H1 (cell line): ENCODE measurements around the gene EMC10. TPM values are rescaled to one million over a fixed set of nuclear protein-coding genes. Genes with fewer than 3 reads are reported as not detected.

Experiments
- CTCF ChIA-PET: fragments of 300-600 bp; sonication (Branson Sonifier 250); formaldehyde crosslinking; loops from one replicate; lab custom pipeline; 2021; ENCODE audit not compliant: partially characterized antibody; lab: Charles Lee
- POLR2A ChIA-PET: fragments of 300-600 bp; sonication (Branson Sonifier 250); formaldehyde crosslinking; loops from one replicate; lab custom pipeline; 2021; ENCODE audit warnings: inconsistent platforms; ENCODE audit not compliant: partially characterized antibody; lab: Charles Lee
- DNase-seq, 2 experiments: peaks; one replicate each; pipeline versions ENCODE4 v3.0.0 to v3.0.0-alpha.2; 2010 to 2022; ENCODE audit warnings: low spot score in 2 of 2, low read depth in 1 of 2, mixed read lengths in 1 of 2
- FAIRE-seq: peaks from 2 replicates; lab custom pipeline; 2011; peaks lifted over from hg19 to GRCh38; lab: Jason Lieb, UNC
- H2AFZ ChIP-seq: 2 replicates; pipeline ENCODE4 v1.8.1; 2012; ENCODE audit warnings: low read length, inconsistent platforms
- H2AK5ac ChIP-seq: 2 replicates; pipeline ENCODE4 v1.6.1; 2013; ENCODE audit warnings: low read depth, low read length
- H2BK120ac ChIP-seq: replicated peaks from 2 replicates; pipeline ENCODE3; 2013; ENCODE audit warnings: low read depth, low read length, inconsistent platforms
- H2BK12ac ChIP-seq: 2 replicates; pipeline ENCODE4 v1.6.1; 2013; ENCODE audit warnings: low read depth, low read length
- H2BK15ac ChIP-seq: 2 replicates; pipeline ENCODE4 v1.6.1; 2013; ENCODE audit warnings: low read length
- H2BK20ac ChIP-seq: 2 replicates; pipeline ENCODE4 v1.6.1; 2013; ENCODE audit warnings: low read length
- H2BK5ac ChIP-seq: 2 replicates; pipeline ENCODE4 v1.6.1; 2013; ENCODE audit warnings: low read depth, low read length
- H3K14ac ChIP-seq: 2 replicates; pipeline ENCODE4 v1.6.1; 2013; ENCODE audit warnings: inconsistent platforms; ENCODE audit not compliant: insufficient read length
- H3K18ac ChIP-seq: 2 replicates; pipeline ENCODE4 v1.6.1; 2013; ENCODE audit warnings: low read length; ENCODE audit errors: extremely low read depth
- H3K23ac ChIP-seq: 2 replicates; pipeline ENCODE4 v1.6.1; 2013; ENCODE audit warnings: inconsistent platforms; ENCODE audit not compliant: insufficient read length
- H3K23me2 ChIP-seq: 2 replicates; pipeline ENCODE4 v1.6.1; 2013; ENCODE audit warnings: low read depth, low read length
- H3K27ac ChIP-seq: 2 replicates; pipeline ENCODE4 v1.6.1; 2011; ENCODE audit warnings: low read depth, low read length, inconsistent platforms
- H3K27me3 ChIP-seq, 4 experiments: replicated peaks in 1 of 4; 1 replicate in 1 of 4; 2 replicates in 3 of 4; pipeline versions ENCODE4 v1.6.1 to v1.8.1; 2011 to 2013; ENCODE audit warnings: low read length in 3 of 4, mild to moderate bottlenecking in 3 of 4, inconsistent platforms in 2 of 4, mixed read lengths in 2 of 4, moderate library complexity in 1 of 4; ENCODE audit not compliant: control insufficient read depth in 3 of 4, insufficient read depth in 3 of 4; ENCODE audit errors: extremely low read depth in 1 of 4
- H3K36me3 ChIP-seq, 4 experiments: 2 replicates each; pipeline versions ENCODE4 v1.6.1 to v1.8.1; 2011 to 2013; ENCODE audit warnings: mild to moderate bottlenecking in 4 of 4, low read length in 3 of 4, moderate library complexity in 2 of 4, control low read depth in 1 of 4, inconsistent platforms in 1 of 4; ENCODE audit not compliant: insufficient read depth in 4 of 4, control insufficient read depth in 2 of 4
- H3K4ac ChIP-seq: replicated peaks from 2 replicates; pipeline ENCODE3; 2013; ENCODE audit warnings: low read length, low read depth, mixed read lengths, inconsistent platforms; ENCODE audit not compliant: insufficient read length
- H3K4me1 ChIP-seq, 4 experiments: replicated peaks in 1 of 4; 1 replicate in 1 of 4; 2 replicates in 3 of 4; pipeline versions ENCODE4 v1.6.1 to v1.8.1; 2011 to 2013; ENCODE audit warnings: low read length in 3 of 4, inconsistent platforms in 2 of 4, mixed read lengths in 1 of 4; ENCODE audit not compliant: insufficient read depth in 4 of 4, control insufficient read depth in 3 of 4
- H3K4me2 ChIP-seq, 2 experiments: 2 replicates each; pipeline versions ENCODE4 v1.6.1 to v1.8.1; 2011 to 2013; ENCODE audit warnings: low read depth in 2 of 2, low read length in 2 of 2, control low read depth in 1 of 2, inconsistent platforms in 1 of 2, mild to moderate bottlenecking in 1 of 2; ENCODE audit not compliant: insufficient read depth in 1 of 2
- H3K4me3 ChIP-seq, 4 experiments: fragments of 200-600, 300-600 bp in 1 of 4; sonication (generic), shearing (Covaris generic), sonication (Bioruptor Twin) in 1 of 4; 2 replicates each; pipeline versions ENCODE4 v1.5.1 to v1.8.1; 2011 to 2016; ENCODE audit warnings: low read length in 4 of 4, low read depth in 3 of 4, control low read depth in 2 of 4, inconsistent platforms in 2 of 4, mild to moderate bottlenecking in 2 of 4, mixed read lengths in 1 of 4, moderate library complexity in 1 of 4; ENCODE audit not compliant: insufficient read depth in 2 of 4; ENCODE audit errors: extremely low read depth in 1 of 4
- H3K56ac ChIP-seq: replicated peaks from 2 replicates; pipeline ENCODE3; 2013; ENCODE audit warnings: low read depth, mild to moderate bottlenecking, mixed read lengths, low read length, inconsistent platforms; ENCODE audit not compliant: insufficient read length
- H3K79me1 ChIP-seq: 2 replicates; pipeline ENCODE4 v1.6.1; 2013; ENCODE audit warnings: low read depth, low read length, control low read depth
- H3K79me2 ChIP-seq, 2 experiments: 2 replicates each; pipeline versions ENCODE4 v1.6.1 to v1.8.1; 2012 to 2013; ENCODE audit warnings: low read length in 2 of 2, mild to moderate bottlenecking in 2 of 2, inconsistent platforms in 1 of 2; ENCODE audit not compliant: insufficient read depth in 2 of 2, control insufficient read depth in 1 of 2
- H3K9ac ChIP-seq, 4 experiments: replicated peaks in 1 of 4; 1 replicate in 1 of 4; 2 replicates in 3 of 4; pipeline versions ENCODE4 v1.6.1 to v1.8.1; 2011 to 2013; ENCODE audit warnings: low read depth in 3 of 4, low read length in 3 of 4, control low read depth in 2 of 4, mild to moderate bottlenecking in 2 of 4, moderate library complexity in 2 of 4, inconsistent platforms in 1 of 4; ENCODE audit errors: extremely low read depth in 1 of 4
- H3K9me3 ChIP-seq, 2 experiments: 2 replicates each; pipeline versions ENCODE4 v1.6.1 to v1.8.1; 2012 to 2013; ENCODE audit warnings: mild to moderate bottlenecking in 2 of 2, moderate library complexity in 2 of 2, control low read depth in 1 of 2, inconsistent platforms in 1 of 2, low read depth in 1 of 2, low read length in 1 of 2, mixed read lengths in 1 of 2; ENCODE audit not compliant: insufficient read depth in 2 of 2
- H4K20me1 ChIP-seq, 2 experiments: replicated peaks in 1 of 2; 2 replicates each; pipeline versions ENCODE3 to v1.8.1; 2011 to 2013; ENCODE audit warnings: inconsistent platforms in 2 of 2, low read length in 2 of 2, mild to moderate bottlenecking in 1 of 2; ENCODE audit not compliant: insufficient read depth in 2 of 2, control insufficient read depth in 1 of 2
- H4K5ac ChIP-seq: 2 replicates; pipeline ENCODE4 v1.6.1; 2013; ENCODE audit warnings: low read length, low read depth, mixed read lengths, inconsistent platforms; ENCODE audit not compliant: insufficient read length
- H4K8ac ChIP-seq: 2 replicates; pipeline ENCODE4 v1.8.0; 2013; ENCODE audit warnings: mild to moderate bottlenecking, moderate library complexity, low read length, inconsistent platforms; ENCODE audit not compliant: insufficient read depth; ENCODE audit errors: extremely low read depth
- H4K91ac ChIP-seq: replicated peaks from 2 replicates; pipeline ENCODE3; 2013; ENCODE audit warnings: low read length, mixed read lengths, inconsistent platforms; ENCODE audit not compliant: insufficient read length
- CTBP2 ChIP-seq: IDR thresholded peaks from 2 replicates; pipeline ENCODE4 v1.7.0; 2011; ENCODE audit warnings: borderline replicate concordance, mild to moderate bottlenecking, moderate library complexity, mixed read lengths, low read length; ENCODE audit not compliant: insufficient read depth, insufficient read length
- RNF2 ChIP-seq: fragments of 200-900, 300-1000 bp; sonication (generic); IDR thresholded peaks from 2 replicates; pipeline ENCODE4 v1.7.1; 2016; ENCODE audit warnings: borderline replicate concordance, low read depth, mild to moderate bottlenecking, antibody characterized with exemption, low read length; ENCODE audit not compliant: poor library complexity, severe bottlenecking; ENCODE audit errors: missing control alignments
- RXRA ChIP-seq: IDR thresholded peaks from 2 replicates; pipeline ENCODE4 v1.6.1; 2011; ENCODE audit warnings: low read depth, mild to moderate bottlenecking, low read length, moderate library complexity; ENCODE audit not compliant: insufficient read depth
- SIX5 ChIP-seq: IDR thresholded peaks from 2 replicates; pipeline ENCODE4 v1.6.1; 2011; ENCODE audit warnings: mild to moderate bottlenecking, low read depth, low read length
- TAF7 ChIP-seq: optimal IDR thresholded peaks from 2 replicates; pipeline ENCODE3; 2011; ENCODE audit warnings: low read depth, mild to moderate bottlenecking, inconsistent platforms, low read length, moderate library complexity, borderline replicate concordance
- WGBS, 2 experiments: shearing (Covaris generic) in 1 of 2; methylation state at CpG; one replicate each; pipeline versions ENCODE4 v1.1.6 to v1.1.7; 2013 to 2015; ENCODE audit warnings: low lambda C conversion rate in 2 of 2, mixed read lengths in 2 of 2, inconsistent platforms in 1 of 2, low coverage in 1 of 2, missing lambda C conversion rate in 1 of 2; ENCODE audit not compliant: insufficient replicate concordance in 2 of 2, insufficient coverage in 1 of 2, insufficient read length in 1 of 2; ENCODE audit errors: extremely low coverage in 1 of 2, missing lambda C conversion rate in 1 of 2; 5-methylcytosine and 5-hydroxymethylcytosine counted together
- polyA plus RNA-seq, 7 experiments: library from polyadenylated mRNA; depleted of rRNA in 3 of 7; stranded (reverse) in 5 of 7; unstranded in 2 of 7; fragments of >200 nt in 5 of 7; fragments of 200-250 nt in 2 of 7; gene quantifications; 1 replicate in 5 of 7; 2 replicates in 1 of 7; 4 replicates in 1 of 7; pipeline versions ENCODE4 v1.2.1 to v1.2.3, GENCODE V29; 2011 to 2013; ENCODE audit warnings: missing spikeins in 2 of 7, mixed read lengths in 2 of 7
- total RNA-seq: library from RNA; stranded (reverse); fragmentation: NEBNext Ultra II Directional; extraction: Animal tissue kit (Norgen Biotek cat#: 25700); gene quantifications from 2 replicates; pipeline ENCODE4 v1.2.1, GENCODE V29; 2021
- TF ChIP-seq, protein P1 (sequence below), 3 experiments: IDR thresholded peaks; 1 replicate in 2 of 3; 2 replicates in 1 of 3; pipeline versions ENCODE4 v1.5.1 to v1.6.1; 2011; ENCODE audit warnings: low read length in 3 of 3, mild to moderate bottlenecking in 3 of 3, inconsistent platforms in 2 of 3, low read depth in 1 of 3, moderate library complexity in 1 of 3; ENCODE audit not compliant: insufficient read depth in 1 of 3; ENCODE audit errors: control extremely low read depth in 1 of 3

Gene EMC10
- total and polyA plus RNA-seq, 2 of the 8 experiments (the other 6 are each of a cell fraction or from before 2014, with no cell fraction given), result 77.6 to 103 TPM

GRCh38 chr19:50514346-50515167 is 38.2 kb downstream of the EMC10 start:
- H2BK20ac ChIP-seq, result no peak overlapping the region
- no peak for FAIRE-seq
- H3K18ac ChIP-seq, result no peak overlapping the region
- no peak overlapping the region for H4K5ac ChIP-seq
- H2BK120ac ChIP-seq, result no peak overlapping the region
- H2BK5ac ChIP-seq, result no peak overlapping the region
- no peaks in the 10 kb centered on the region for H3K79me1 ChIP-seq
- no peak overlapping the region for H4K8ac ChIP-seq
- no peak overlapping the region for H2BK12ac ChIP-seq
- H4K20me1 ChIP-seq, result peaks cover 1 to 9% of the 10 kb centered on the region in 2 experiments
- no peak overlapping the region for H3K4me2 ChIP-seq
- H3K23ac ChIP-seq, result no peak overlapping the region
- ChIA-PET CTCF (interaction anchor here (1.0 to 19.3 kb wide), 2 partner anchors 23 to 162 kb away, joined by 3 to 206 read pairs; no protein-coding TSS in a partner anchor), POLR2A (interaction anchor here (1.2 to 1.9 kb wide), 2 partner anchors 14 to 17 kb away, joined by 4 read pairs; no protein-coding TSS in a partner anchor)
- peaks cover 0 to 6% (median 4%) of the 10 kb centered on the region in 4 experiments; a peak in 4 of 7 replicates for H3K4me1 ChIP-seq
- no peaks in the 10 kb centered on the region; a peak in 1 of 4 replicates for H3K9me3 ChIP-seq
- TF ChIP-seq CTBP2 (no peak), TAF7 (no peak), SIX5 (no peak), RXRA (no peak), RNF2 (no peak)
- TF ChIP-seq, protein P1, sequence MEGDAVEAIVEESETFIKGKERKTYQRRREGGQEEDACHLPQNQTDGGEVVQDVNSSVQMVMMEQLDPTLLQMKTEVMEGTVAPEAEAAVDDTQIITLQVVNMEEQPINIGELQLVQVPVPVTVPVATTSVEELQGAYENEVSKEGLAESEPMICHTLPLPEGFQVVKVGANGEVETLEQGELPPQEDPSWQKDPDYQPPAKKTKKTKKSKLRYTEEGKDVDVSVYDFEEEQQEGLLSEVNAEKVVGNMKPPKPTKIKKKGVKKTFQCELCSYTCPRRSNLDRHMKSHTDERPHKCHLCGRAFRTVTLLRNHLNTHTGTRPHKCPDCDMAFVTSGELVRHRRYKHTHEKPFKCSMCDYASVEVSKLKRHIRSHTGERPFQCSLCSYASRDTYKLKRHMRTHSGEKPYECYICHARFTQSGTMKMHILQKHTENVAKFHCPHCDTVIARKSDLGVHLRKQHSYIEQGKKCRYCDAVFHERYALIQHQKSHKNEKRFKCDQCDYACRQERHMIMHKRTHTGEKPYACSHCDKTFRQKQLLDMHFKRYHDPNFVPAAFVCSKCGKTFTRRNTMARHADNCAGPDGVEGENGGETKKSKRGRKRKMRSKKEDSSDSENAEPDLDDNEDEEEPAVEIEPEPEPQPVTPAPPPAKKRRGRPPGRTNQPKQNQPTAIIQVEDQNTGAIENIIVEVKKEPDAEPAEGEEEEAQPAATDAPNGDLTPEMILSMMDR (IDR thresholded peaks at IDR 0.05; ENCODE audit: control extremely low read depth in 1 of 3, insufficient read depth in 1 of 3, low read depth in 1 of 3, low read length in 3 of 3), result no peak
- H2AFZ ChIP-seq, result no peak overlapping the region
- 82% methylated on average over 29 of the region's 38 CpGs; no CpG with 5 or more reads in 1 of the 2 experiments for WGBS, 2 experiments
- no peak overlapping the region for H3K9ac ChIP-seq
- H3K27me3 ChIP-seq, result peaks cover 0 to 10% (median 4%) of the 10 kb centered on the region in 4 experiments; a peak in 6 of 7 replicates
- no peak overlapping the region for H3K27ac ChIP-seq
- peaks cover 0 to 19% (median 0%) of the 10 kb centered on the region in 4 experiments; a peak in 2 of 8 replicates for H3K36me3 ChIP-seq
- no peaks in the 10 kb centered on the region; the same call in 1 of the 2 replicates for H3K23me2 ChIP-seq
- H3K4ac ChIP-seq, result no peak overlapping the region
- H4K91ac ChIP-seq, result no peak overlapping the region
- no peak overlapping the region for H3K4me3 ChIP-seq
- no peak overlapping the region for H3K14ac ChIP-seq
- H3K79me2 ChIP-seq, result no peaks in the 10 kb centered on the region
- no peak for DNase-seq
- no peak overlapping the region for H3K56ac ChIP-seq
- no peak overlapping the region for H2AK5ac ChIP-seq
- H2BK15ac ChIP-seq, result no peak overlapping the region
